ENCODE measurements around the gene DPP9.

Gene DPP9

DNA sequence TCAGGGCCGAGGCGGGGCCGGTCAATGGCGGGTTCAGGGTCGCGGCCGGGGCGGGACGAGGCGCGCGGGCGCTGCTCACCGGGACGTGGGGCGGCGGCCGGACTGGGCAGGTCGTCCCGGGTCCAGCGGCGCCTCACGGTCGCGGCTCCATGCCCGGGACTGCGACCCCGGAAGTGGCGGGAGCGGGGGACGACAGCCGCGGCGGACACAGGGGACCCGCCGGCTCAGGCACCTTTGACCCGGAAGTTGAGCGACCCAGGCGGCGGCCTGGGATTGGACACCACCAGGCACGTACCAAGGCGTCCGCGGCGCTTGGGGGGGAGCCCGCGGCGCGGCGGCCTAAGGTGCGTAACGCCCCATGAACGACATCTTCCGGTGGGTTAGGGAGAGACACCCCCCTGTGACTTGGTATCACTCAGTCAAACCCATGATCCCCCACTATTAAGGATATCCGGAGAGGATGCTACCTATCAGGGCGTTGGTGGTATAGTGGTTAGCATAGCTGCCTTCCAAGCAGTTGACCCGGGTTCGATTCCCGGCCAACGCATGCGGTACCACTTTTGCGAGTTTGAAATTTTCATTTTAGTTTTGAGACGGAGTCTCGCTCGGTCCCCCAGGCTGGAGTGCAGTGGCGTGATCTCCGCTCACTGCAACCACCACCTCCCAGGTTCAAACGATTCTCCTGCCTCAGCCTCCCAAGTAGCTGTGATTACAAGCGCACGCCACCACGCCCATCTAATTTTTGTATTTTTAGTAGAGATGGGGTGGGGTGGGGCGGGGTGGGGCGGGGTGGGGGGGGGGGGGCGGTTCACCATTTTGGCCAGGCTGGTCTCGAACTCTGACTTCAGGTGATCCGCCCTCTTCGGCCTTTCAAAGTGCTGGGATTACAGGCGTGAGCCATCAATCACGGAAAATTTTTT, at the start of gene DPP9:
Gene DPP9, minus strand, starts transcription at position 248 of the 920 bp plus-strand sequence. CDS start 3,936 bp downstream, outside the sequence.
- peak within 1 kb of the TSS; percentile 94 to 100 (median 99) for H3K4me2 ChIP-seq
- peaks cover 15 to 35% (median 27%) of the 10 kb centered on the region in 10 experiments for H3K4me1 ChIP-seq
- no peak for TF ChIP-seq Cebpa-rat (IDR thresholded peaks at IDR 0.05)
- no peaks in the 10 kb centered on the region for H3K27me3 ChIP-seq
- peak within 1 kb of the TSS; percentile 82 to 96 (median 91) for H3K27ac ChIP-seq
- no peaks in the 10 kb centered on the region for H3K9me3 ChIP-seq (replicated peaks in 1 of 11)
- H3K36me3 ChIP-seq = peaks cover 28 to 35% (median 30%) of the 10 kb centered on the region in 11 experiments
- peaks cover 29 to 44% (median 39%) of the 10 kb centered on the region in 11 experiments; a peak in 20 of 22 replicates for H4K20me1 ChIP-seq
- peak within 1 kb of the TSS; percentile 93 to 100 (median 98) for H3K4me3 ChIP-seq
- H3K9ac ChIP-seq = peak within 1 kb of the TSS; percentile 85 to 97 (median 96)

DNA sequence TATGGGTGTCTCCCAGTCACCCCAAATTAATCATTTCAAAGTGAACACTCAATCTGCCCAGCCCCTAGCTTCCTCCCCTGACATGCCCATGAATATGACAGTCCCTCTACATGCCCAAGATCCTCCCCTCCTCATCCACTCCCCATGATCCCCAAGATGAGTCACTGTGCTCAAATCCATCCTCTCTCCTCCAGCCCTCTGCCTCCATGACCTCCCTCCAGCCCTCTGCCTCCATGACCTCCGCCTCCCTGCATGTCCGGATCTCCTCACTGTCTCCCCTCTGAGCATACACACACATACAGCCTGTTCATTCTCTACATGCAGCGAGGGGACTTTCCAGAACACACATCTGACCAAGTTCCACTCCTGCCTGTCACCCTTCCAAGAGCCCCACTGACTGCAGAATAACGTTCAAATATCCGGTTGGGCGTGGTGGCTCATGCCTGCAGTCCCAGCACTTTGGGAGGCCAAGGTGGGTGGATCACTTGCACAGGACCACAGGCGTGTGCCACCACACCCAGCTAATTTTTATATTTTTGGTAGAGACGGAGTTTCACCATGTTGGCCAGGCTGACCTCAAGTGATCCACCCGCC, 49.5 kb upstream of the DPP9 start:
- Histone ChIP-seq H3K27me3 (no peaks in the 10 kb centered on the region; a peak in 1 of 22 replicates), H3K4me2 (peak overlapping the region; percentile 29 to 90 (median 69); a peak in 21 of 22 replicates), H3K4me1 (peaks cover 9 to 71% (median 43%) of the 10 kb centered on the region in 10 experiments; a peak in 19 of 20 replicates), H3K4me3 (no peak overlapping the region), H3K36me3 (no peaks in the 10 kb centered on the region), H3K9me3 (replicated peaks in 1 of 11) (peaks cover 0 to 8% (median 6%) of the 10 kb centered on the region in 11 experiments; a peak in 10 of 22 replicates), H3K27ac (no peak overlapping the region), H3K9ac (no peak overlapping the region), H4K20me1 (peaks cover 0 to 19% (median 0%) of the 10 kb centered on the region in 11 experiments; a peak in 6 of 22 replicates)
- no peak for TF ChIP-seq Cebpa-rat (IDR thresholded peaks at IDR 0.05)

DNA sequence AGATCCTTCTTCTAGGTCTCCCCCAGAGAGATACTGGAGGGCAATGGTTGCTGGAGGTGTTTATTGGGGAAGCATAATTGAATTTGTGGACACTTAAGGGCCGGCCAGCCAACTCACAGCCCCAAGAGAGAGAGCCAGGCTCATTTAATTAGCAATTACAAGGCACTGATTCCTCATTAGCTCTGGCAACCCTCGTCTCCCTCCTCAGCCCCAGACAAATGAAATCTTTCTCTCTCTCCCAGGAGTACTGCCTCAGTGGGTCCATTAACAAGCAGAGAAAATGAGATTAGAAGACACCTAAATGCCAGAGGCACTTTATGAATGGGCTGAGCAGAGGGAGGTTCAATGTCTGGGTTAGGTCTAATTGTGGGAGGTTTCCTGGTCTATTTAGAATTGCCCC, 48.9 kb upstream of the DPP9 start:
- no peaks in the 10 kb centered on the region; a peak in 1 of 22 replicates for H3K27me3 ChIP-seq
- H3K27ac ChIP-seq = no peak overlapping the region
- H3K9ac ChIP-seq = no peak overlapping the region
- no peaks in the 10 kb centered on the region for H3K36me3 ChIP-seq
- TF ChIP-seq Cebpa-rat (IDR thresholded peaks at IDR 0.05) = no peak
- peaks cover 0 to 19% (median 0%) of the 10 kb centered on the region in 11 experiments; a peak in 6 of 22 replicates for H4K20me1 ChIP-seq
- peak overlapping the region in 10 of 11 experiments; percentile 29 to 90 (median 70); a peak in 19 of 22 replicates for H3K4me2 ChIP-seq
- peaks cover 0 to 8% (median 6%) of the 10 kb centered on the region in 11 experiments; a peak in 10 of 22 replicates for H3K9me3 ChIP-seq (replicated peaks in 1 of 11)
- H3K4me3 ChIP-seq = no peak overlapping the region
- peaks cover 9 to 66% (median 43%) of the 10 kb centered on the region in 10 experiments; a peak in 19 of 20 replicates for H3K4me1 ChIP-seq

DNA sequence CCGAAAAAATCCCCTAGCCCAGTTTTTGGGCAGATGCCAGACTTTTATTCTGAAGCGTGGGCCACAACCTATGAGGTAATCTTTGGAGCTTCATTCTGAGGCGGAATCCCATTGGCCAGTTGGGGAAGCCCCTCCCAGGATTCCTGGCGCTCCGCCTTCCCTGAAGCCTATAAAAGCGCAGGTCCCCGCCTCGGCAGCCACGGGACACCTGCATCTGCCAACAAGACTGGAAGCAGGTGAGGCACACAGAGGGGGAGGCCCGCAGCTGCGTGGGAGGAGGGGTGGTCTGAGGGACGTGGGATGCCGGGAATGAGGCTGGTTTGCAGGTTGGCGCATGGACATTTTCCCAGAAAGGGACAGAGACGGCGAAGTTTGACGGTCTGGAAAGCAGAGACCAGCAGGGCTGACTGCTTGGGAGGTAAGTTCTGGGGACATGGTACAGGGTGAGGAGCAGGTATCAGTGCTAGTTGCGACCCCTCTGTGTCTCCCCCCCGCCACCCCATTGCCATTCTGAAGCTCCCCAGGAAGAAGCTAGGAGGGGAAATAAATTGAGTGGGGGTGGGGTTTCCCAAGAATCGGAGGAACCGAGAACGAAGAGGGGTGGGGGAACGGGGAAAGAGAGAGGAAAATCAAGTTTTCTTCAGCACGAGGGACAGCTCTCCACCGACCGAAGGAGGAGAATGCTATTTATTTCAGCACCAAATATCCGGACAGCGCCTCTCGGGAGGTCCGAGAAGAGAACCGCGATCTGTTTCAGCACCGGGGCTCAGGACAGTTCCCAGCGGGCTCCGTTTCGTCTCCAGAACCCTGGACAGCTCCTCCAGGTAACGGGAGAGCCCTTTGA, 45.5 kb upstream of the DPP9 start:
- Histone ChIP-seq H3K4me1 (peaks cover 9 to 32% (median 23%) of the 10 kb centered on the region in 10 experiments; a peak in 19 of 20 replicates), H3K27me3 (no peaks in the 10 kb centered on the region; a peak in 1 of 22 replicates), H3K36me3 (no peaks in the 10 kb centered on the region), H3K4me3 (no peak overlapping the region), H4K20me1 (peaks cover 0 to 17% (median 0%) of the 10 kb centered on the region in 11 experiments; a peak in 6 of 22 replicates), H3K9me3 (replicated peaks in 1 of 11) (no peaks in the 10 kb centered on the region), H3K4me2 (no peak overlapping the region), H3K27ac (no peak overlapping the region), H3K9ac (no peak overlapping the region)
- TF ChIP-seq Cebpa-rat (IDR thresholded peaks at IDR 0.05) = no peak

DNA sequence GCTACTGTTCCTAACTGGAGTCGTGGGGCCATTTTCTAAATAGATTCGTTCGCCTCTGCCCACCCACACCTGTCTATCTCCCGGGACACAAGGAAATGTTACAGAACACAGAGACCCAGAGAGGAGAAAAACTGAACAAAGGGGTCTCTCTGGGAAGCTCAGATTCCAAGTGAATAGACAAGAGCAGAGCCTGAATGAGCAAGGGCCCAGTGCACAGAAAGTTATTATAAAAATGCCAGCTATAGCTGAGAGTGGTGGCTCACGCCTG, 40.7 kb upstream of the DPP9 start:
- TF ChIP-seq Cebpa-rat (IDR thresholded peaks at IDR 0.05) = no peak
- Histone ChIP-seq H3K27ac (no peak overlapping the region), H3K27me3 (no peaks in the 10 kb centered on the region; a peak in 1 of 22 replicates)

DNA sequence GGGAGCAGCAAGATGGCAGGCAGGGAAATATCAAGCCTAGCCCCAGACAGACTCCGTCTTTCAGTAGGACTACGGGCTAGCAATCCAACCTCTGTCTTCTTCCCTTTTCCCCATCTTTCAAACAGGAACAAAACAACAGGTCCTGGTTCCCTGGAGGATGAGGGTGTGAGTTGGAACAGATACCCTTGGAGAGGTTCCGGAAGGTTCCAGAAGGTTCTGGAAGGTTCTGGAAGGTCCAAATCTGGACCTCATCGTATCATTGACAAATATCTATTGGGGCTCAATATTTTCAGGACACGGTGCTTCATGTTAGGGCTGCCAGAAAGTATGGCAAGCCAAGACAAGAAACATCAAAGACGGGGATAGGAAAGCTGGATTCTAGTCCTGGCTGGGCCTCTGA, 39.4 kb upstream of the DPP9 start:
- H3K4me2 ChIP-seq = no peak overlapping the region
- no peak for TF ChIP-seq Cebpa-rat (IDR thresholded peaks at IDR 0.05)
- H3K27me3 ChIP-seq = no peaks in the 10 kb centered on the region; a peak in 1 of 22 replicates
- no peaks in the 10 kb centered on the region for H4K20me1 ChIP-seq
- no peak overlapping the region for H3K9ac ChIP-seq
- H3K4me3 ChIP-seq = no peak overlapping the region
- peaks cover 0 to 7% (median 0%) of the 10 kb centered on the region in 11 experiments; a peak in 1 of 22 replicates for H3K9me3 ChIP-seq (replicated peaks in 1 of 11)
- peaks cover 0 to 19% (median 11%) of the 10 kb centered on the region in 10 experiments; a peak in 19 of 20 replicates for H3K4me1 ChIP-seq
- no peaks in the 10 kb centered on the region for H3K36me3 ChIP-seq
- no peak overlapping the region for H3K27ac ChIP-seq

More for the DNA sequence above, 40.7 kb upstream of the DPP9 start:
- no peak overlapping the region for H3K9ac ChIP-seq
- no peak overlapping the region for H3K4me2 ChIP-seq
- no peak overlapping the region for H3K4me3 ChIP-seq
- peaks cover 0 to 9% (median 0%) of the 10 kb centered on the region in 11 experiments; a peak in 3 of 22 replicates for H4K20me1 ChIP-seq
- H3K9me3 ChIP-seq (replicated peaks in 1 of 11) = no peaks in the 10 kb centered on the region
- no peaks in the 10 kb centered on the region for H3K36me3 ChIP-seq
- H3K4me1 ChIP-seq = peaks cover 0 to 17% (median 11%) of the 10 kb centered on the region in 10 experiments; a peak in 19 of 20 replicates

DNA sequence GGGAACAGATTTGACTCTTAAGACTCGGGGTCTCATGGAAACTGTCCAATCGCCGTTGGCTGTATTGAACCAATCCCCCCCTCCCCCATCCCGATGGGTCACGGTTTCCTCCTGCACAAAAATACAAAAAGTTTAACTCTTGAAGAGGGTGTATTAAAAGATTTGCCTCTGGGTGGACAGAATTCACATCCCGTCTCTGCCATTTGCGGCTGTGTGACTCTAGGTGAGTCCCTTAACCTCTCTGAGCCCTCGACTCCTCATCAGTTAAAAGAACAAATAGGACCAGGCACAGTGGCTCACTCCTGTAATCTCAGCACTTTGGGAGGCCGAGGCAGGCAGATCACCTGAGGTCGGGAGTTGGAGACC, 36.6 kb upstream of the DPP9 start:
- TF ChIP-seq Cebpa-rat (IDR thresholded peaks at IDR 0.05) = no peak
- H3K4me2 ChIP-seq = peak overlapping the region; percentile 74 to 88 (median 81)
- peak overlapping the region in 7 of 10 experiments; percentile 9 to 57 (median 37); a peak in 10 of 20 replicates for H3K4me3 ChIP-seq

More for the DNA sequence above, 36.6 kb upstream of the DPP9 start:
- Histone ChIP-seq H3K27me3 (no peaks in the 10 kb centered on the region; a peak in 1 of 22 replicates), H3K27ac (no peak overlapping the region), H4K20me1 (no peaks in the 10 kb centered on the region), H3K36me3 (no peaks in the 10 kb centered on the region), H3K4me1 (peaks cover 0 to 19% (median 11%) of the 10 kb centered on the region in 10 experiments; a peak in 19 of 20 replicates), H3K9ac (no peak overlapping the region), H3K9me3 (replicated peaks in 1 of 11) (peaks cover 0 to 7% (median 0%) of the 10 kb centered on the region in 11 experiments; a peak in 1 of 22 replicates)

Measured in BLaER1 treated with 17β-estradiol and CSF1 and Interleukin-3, amounts not matched to agents 10 nM and 100 nM (cell line).